ENCODE measurements around the gene LCN12. TPM values are rescaled to one million over a fixed set of nuclear protein-coding genes. Genes with fewer than 3 reads are reported as not detected.

The LCN12 gene
- polyA plus RNA-seq, 1 of the 3 experiments (the other 2 are of a cell fraction), result 0.87 TPM

GRCh38 chr9:136913701-136914438 lies 38.2 kb upstream of the LCN12 start:
- Histone ChIP-seq H3K9me2 (no peaks in the 10 kb centered on the region), H3K9me3 (no peaks in the 10 kb centered on the region), H3F3A (replicated peaks; ENCODE audit: insufficient read depth) (no peaks in the 10 kb centered on the region), H2AFZ (ENCODE audit: low read depth) (no peak overlapping the region), H3K4me2 (no peak overlapping the region), H3K79me2 (ENCODE audit: insufficient read depth) (no peaks in the 10 kb centered on the region), H3K27ac (ENCODE audit: low read depth in 2 of 2, low read length in 1 of 2) (no peak overlapping the region), H3K27me3 (ENCODE audit: insufficient read depth) (no peaks in the 10 kb centered on the region), H3K4me1 (ENCODE audit: control insufficient read depth in 1 of 2, insufficient read depth in 2 of 2, low read depth in 1 of 2, low read length in 1 of 2) (no peaks in the 10 kb centered on the region), H4K20me1 (ENCODE audit: insufficient read depth) (no peaks in the 10 kb centered on the region), H3K36me3 (replicated peaks in 1 of 2; ENCODE audit: control insufficient read depth in 1 of 2, insufficient read depth in 2 of 2, low read length in 1 of 2) (peaks cover 0 to 28% of the 10 kb centered on the region in 2 experiments), H3K9ac (no peak overlapping the region), H3K4me3 (ENCODE audit: low read depth in 2 of 2, low read length in 1 of 2) (no peak overlapping the region)
- ChIA-PET POLR2A (no interaction called here), CTCF (interaction anchor here (1.0 kb wide), 1 partner anchor 34 kb away, joined by 3 read pairs; no protein-coding TSS in a partner anchor)
- DNase-seq, result no peak
- 89% methylated on average over 15 of the region's 17 CpGs for WGBS (ENCODE audit: low lambda C conversion rate)
- TF ChIP-seq ELF1 (IDR thresholded peaks at IDR 0.05) (no peak), RCOR1 (IDR thresholded peaks at IDR 0.05; ENCODE audit: low read length) (no peak), FOXM1 (IDR thresholded peaks at IDR 0.05; ENCODE audit: low read depth) (no peak), RXRA (IDR thresholded peaks at IDR 0.05; ENCODE audit: borderline replicate concordance, low read depth) (no peak), MAX (IDR thresholded peaks at IDR 0.05; ENCODE audit: low read depth) (no peak), SIN3A (IDR thresholded peaks at IDR 0.05; ENCODE audit: borderline replicate concordance, low read depth, low read length) (no peak), SMC3 (IDR thresholded peaks at IDR 0.05; ENCODE audit: low read depth, low read length) (no peak)

- H3K9ac ChIP-seq, result no peak overlapping the region
- no peak for TF ChIP-seq FOXM1 (IDR thresholded peaks at IDR 0.05; ENCODE audit: low read depth)
- no peak for TF ChIP-seq NRF1 (IDR thresholded peaks at IDR 0.05; ENCODE audit: low read depth, low read length)
- no peak for TF ChIP-seq CHD2 (IDR thresholded peaks at IDR 0.05; ENCODE audit: low read length, partially characterized antibody)
- TF ChIP-seq RXRA (IDR thresholded peaks at IDR 0.05; ENCODE audit: borderline replicate concordance, low read depth), result no peak
- TF ChIP-seq, protein P1, sequence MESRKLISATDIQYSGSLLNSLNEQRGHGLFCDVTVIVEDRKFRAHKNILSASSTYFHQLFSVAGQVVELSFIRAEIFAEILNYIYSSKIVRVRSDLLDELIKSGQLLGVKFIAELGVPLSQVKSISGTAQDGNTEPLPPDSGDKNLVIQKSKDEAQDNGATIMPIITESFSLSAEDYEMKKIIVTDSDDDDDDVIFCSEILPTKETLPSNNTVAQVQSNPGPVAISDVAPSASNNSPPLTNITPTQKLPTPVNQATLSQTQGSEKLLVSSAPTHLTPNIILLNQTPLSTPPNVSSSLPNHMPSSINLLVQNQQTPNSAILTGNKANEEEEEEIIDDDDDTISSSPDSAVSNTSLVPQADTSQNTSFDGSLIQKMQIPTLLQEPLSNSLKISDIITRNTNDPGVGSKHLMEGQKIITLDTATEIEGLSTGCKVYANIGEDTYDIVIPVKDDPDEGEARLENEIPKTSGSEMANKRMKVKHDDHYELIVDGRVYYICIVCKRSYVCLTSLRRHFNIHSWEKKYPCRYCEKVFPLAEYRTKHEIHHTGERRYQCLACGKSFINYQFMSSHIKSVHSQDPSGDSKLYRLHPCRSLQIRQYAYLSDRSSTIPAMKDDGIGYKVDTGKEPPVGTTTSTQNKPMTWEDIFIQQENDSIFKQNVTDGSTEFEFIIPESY (IDR thresholded peaks at IDR 0.05; ENCODE audit: borderline replicate concordance, low read depth), result no peak
- no peak for TF ChIP-seq FOSL2 (IDR thresholded peaks at IDR 0.05; ENCODE audit: borderline replicate concordance, low read depth)
- no peak for TF ChIP-seq JUND (IDR thresholded peaks at IDR 0.05)
- TF ChIP-seq GABPA (IDR thresholded peaks at IDR 0.05; ENCODE audit: low read depth), result no peak
- no peak for TF ChIP-seq MAX (IDR thresholded peaks at IDR 0.05; ENCODE audit: low read depth)
- TF ChIP-seq TEAD4 (IDR thresholded peaks at IDR 0.05; ENCODE audit: borderline replicate concordance, insufficient read depth), result no peak
- no peak for TF ChIP-seq TCF12 (IDR thresholded peaks at IDR 0.05)
- TF ChIP-seq POLR2AphosphoS5 (IDR thresholded peaks at IDR 0.05; ENCODE audit: low read depth, low read length), result no peak
- TF ChIP-seq ELF1 (IDR thresholded peaks at IDR 0.05), result no peak
- no peak for TF ChIP-seq RFX5 (IDR thresholded peaks at IDR 0.05; ENCODE audit: low read length)
- TF ChIP-seq, protein P2, sequence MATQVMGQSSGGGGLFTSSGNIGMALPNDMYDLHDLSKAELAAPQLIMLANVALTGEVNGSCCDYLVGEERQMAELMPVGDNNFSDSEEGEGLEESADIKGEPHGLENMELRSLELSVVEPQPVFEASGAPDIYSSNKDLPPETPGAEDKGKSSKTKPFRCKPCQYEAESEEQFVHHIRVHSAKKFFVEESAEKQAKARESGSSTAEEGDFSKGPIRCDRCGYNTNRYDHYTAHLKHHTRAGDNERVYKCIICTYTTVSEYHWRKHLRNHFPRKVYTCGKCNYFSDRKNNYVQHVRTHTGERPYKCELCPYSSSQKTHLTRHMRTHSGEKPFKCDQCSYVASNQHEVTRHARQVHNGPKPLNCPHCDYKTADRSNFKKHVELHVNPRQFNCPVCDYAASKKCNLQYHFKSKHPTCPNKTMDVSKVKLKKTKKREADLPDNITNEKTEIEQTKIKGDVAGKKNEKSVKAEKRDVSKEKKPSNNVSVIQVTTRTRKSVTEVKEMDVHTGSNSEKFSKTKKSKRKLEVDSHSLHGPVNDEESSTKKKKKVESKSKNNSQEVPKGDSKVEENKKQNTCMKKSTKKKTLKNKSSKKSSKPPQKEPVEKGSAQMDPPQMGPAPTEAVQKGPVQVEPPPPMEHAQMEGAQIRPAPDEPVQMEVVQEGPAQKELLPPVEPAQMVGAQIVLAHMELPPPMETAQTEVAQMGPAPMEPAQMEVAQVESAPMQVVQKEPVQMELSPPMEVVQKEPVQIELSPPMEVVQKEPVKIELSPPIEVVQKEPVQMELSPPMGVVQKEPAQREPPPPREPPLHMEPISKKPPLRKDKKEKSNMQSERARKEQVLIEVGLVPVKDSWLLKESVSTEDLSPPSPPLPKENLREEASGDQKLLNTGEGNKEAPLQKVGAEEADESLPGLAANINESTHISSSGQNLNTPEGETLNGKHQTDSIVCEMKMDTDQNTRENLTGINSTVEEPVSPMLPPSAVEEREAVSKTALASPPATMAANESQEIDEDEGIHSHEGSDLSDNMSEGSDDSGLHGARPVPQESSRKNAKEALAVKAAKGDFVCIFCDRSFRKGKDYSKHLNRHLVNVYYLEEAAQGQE (IDR thresholded peaks at IDR 0.05; ENCODE audit: low read depth, low read length), result no peak
- TF ChIP-seq EP300 (IDR thresholded peaks at IDR 0.05; ENCODE audit: borderline replicate concordance in 1 of 2, low read depth in 1 of 2, low read length in 1 of 2), result no peak
Observed at GRCh38 chr9:136915632-136916329, 36.3 kb upstream of the LCN12 start.

More at GRCh38 chr9:136915632-136916329, 36.3 kb upstream of the LCN12 start:
- Histone ChIP-seq H3K4me3 (ENCODE audit: low read depth in 2 of 2, low read length in 1 of 2) (no peak overlapping the region), H4K20me1 (ENCODE audit: insufficient read depth) (no peaks in the 10 kb centered on the region), H3K27me3 (ENCODE audit: insufficient read depth) (no peaks in the 10 kb centered on the region), H2AFZ (ENCODE audit: low read depth) (no peak overlapping the region), H3K4me2 (no peak overlapping the region), H3K9me3 (no peaks in the 10 kb centered on the region), H3K27ac (ENCODE audit: low read depth in 2 of 2, low read length in 1 of 2) (no peak overlapping the region), H3K79me2 (ENCODE audit: insufficient read depth) (no peaks in the 10 kb centered on the region), H3F3A (replicated peaks; ENCODE audit: insufficient read depth) (no peaks in the 10 kb centered on the region), H3K4me1 (ENCODE audit: control insufficient read depth in 1 of 2, insufficient read depth in 2 of 2, low read depth in 1 of 2, low read length in 1 of 2) (no peaks in the 10 kb centered on the region), H3K9me2 (no peaks in the 10 kb centered on the region), H3K36me3 (replicated peaks in 1 of 2; ENCODE audit: control insufficient read depth in 1 of 2, insufficient read depth in 2 of 2, low read length in 1 of 2) (peaks cover 0 to 29% of the 10 kb centered on the region in 2 experiments)
- 93% methylated on average over 21 of the region's 21 CpGs for WGBS (ENCODE audit: low lambda C conversion rate)
- CTCF ChIA-PET, result interaction anchor here (2.0 kb wide), 1 partner anchor 129 kb away, joined by 4 read pairs; no protein-coding TSS in a partner anchor
- DNase-seq, result no peak
- POLR2A ChIA-PET, result interaction anchor here (1.0 kb wide), 1 partner anchor 8 kb away, joined by 5 read pairs; no protein-coding TSS in a partner anchor

Measured in SK-N-SH (cell line).